NCI-H2081 (cell line): ENCODE results near the gene SNRPA1.

Experiments used
- DNase-seq, 2 experiments: peaks; one replicate each; lab custom pipeline; 2025; lab: John Stamatoyannopoulos, UW

The SNRPA1 gene

GRCh38 chr15:101242160-101242998, 52.7 kb downstream of the SNRPA1 start:
- no peak for DNase-seq

- DNase-seq: no peak
Observed at GRCh38 chr15:101240358-101240757, 54.7 kb downstream of the SNRPA1 start.

GRCh38 chr15:101239724-101240136, 55.3 kb downstream of the SNRPA1 start:
- DNase-seq: no peak

- DNase-seq: no peak
Observed at GRCh38 chr15:101237251-101237650, 57.8 kb downstream of the SNRPA1 start.

- DNase-seq: no peak
Observed at GRCh38 chr15:101233651-101234280, 61.3 kb downstream of the SNRPA1 start.

GRCh38 chr15:101232677-101233076, 62.4 kb downstream of the SNRPA1 start:
- DNase-seq: no peak
